Activated CD8-positive, alpha-beta T cell treated with anti-CD3 and anti-CD28 coated beads for 36 hours (primary cell): ENCODE results near the gene ARMC10. TPM values are rescaled to one million over a fixed set of nuclear protein-coding genes. Genes with fewer than 3 reads are reported as not detected.
"Not testable (repeated sequence)": the region's sequence is repeated elsewhere in the genome, so short reads cannot be mapped to it uniquely, and the experiment has no call there.

ENCODE experiments used
- ATAC-seq: fragments of 200-7000 bp; cut with Tn5 transposase; one replicate; pipeline ENCODE4 v1.10.0; 2021; ENCODE audit warnings: mild to moderate bottlenecking, moderate library complexity
- CTCF ChIA-PET: fragments of 350-600 bp; sonication (Branson Sonifier 250); formaldehyde crosslinking; loops from one replicate; lab custom pipeline; 2021; ENCODE audit warnings: antibody characterized with exemption; lab: Charles Lee
- POLR2A ChIA-PET: fragments of 350-600 bp; sonication (Branson Sonifier 250); formaldehyde crosslinking; loops from one replicate; lab custom pipeline; 2021; ENCODE audit warnings: antibody characterized with exemption; lab: Charles Lee
- DNase-seq: peaks from one replicate; pipeline ENCODE4 v3.0.0-alpha.2; 2020
- H3K27ac Mint-ChIP-seq: one replicate; pipeline ENCODE4 v1.8.0; 2021; ENCODE audit warnings: mild to moderate bottlenecking, mixed read lengths
- H3K27me3 Mint-ChIP-seq: one replicate; pipeline ENCODE4 v1.8.0; 2021; ENCODE audit warnings: mixed read lengths
- H3K36me3 Mint-ChIP-seq: one replicate; pipeline ENCODE4 v1.8.0; 2021; ENCODE audit warnings: low read depth, mixed read lengths
- H3K4me1 Mint-ChIP-seq: one replicate; pipeline ENCODE4 v1.8.0; 2021; ENCODE audit warnings: low read depth, mixed read lengths
- H3K4me3 Mint-ChIP-seq: one replicate; pipeline ENCODE4 v1.8.0; 2021; ENCODE audit warnings: mild to moderate bottlenecking, moderate library complexity, mixed read lengths
- H3K9me3 Mint-ChIP-seq: one replicate; pipeline ENCODE4 v1.8.0; 2021; ENCODE audit warnings: mixed read lengths
- CTCF ChIP-seq: fragments of 200-600 bp; IDR thresholded peaks from one replicate; pipeline ENCODE4 v1.8.0; 2022; ENCODE audit warnings: antibody characterized with exemption, mild to moderate bottlenecking
- intact Hi-C: fragments of 100-400 bp; cut with micrococcal nuclease; formaldehyde crosslinking; loops from one replicate; pipeline ENCODE4 v1.10.0; 2022
- total RNA-seq, 2 experiments: library from RNA; stranded (reverse); gene quantifications; one replicate each; pipeline ENCODE4 v1.2.3, GENCODE V29; 2021

Gene ARMC10
- total RNA-seq, 2 experiments from 2014 or later = 37.6 to 44.0 TPM

GRCh38 chr7:103100348-103100747, 25.4 kb downstream of the ARMC10 start:
- intact Hi-C loops = no loop called here
- Mint-ChIP-seq H3K4me1 (no peaks in the 10 kb centered on the region), H3K9me3 (no peaks in the 10 kb centered on the region), H3K27ac (no peak overlapping the region), H3K4me3 (no peak overlapping the region), H3K27me3 (no peaks in the 10 kb centered on the region), H3K36me3 (peaks cover 15% of the 10 kb centered on the region)
- POLR2A ChIA-PET = no interaction called here
- no peak for TF ChIP-seq CTCF
- ATAC-seq = no peak
- no peak for DNase-seq
- CTCF ChIA-PET = no interaction called here

GRCh38 chr7:103101543-103101942, 26.6 kb downstream of the ARMC10 start:
- no peak for ATAC-seq
- Mint-ChIP-seq H3K9me3 (no peaks in the 10 kb centered on the region), H3K4me1 (no peaks in the 10 kb centered on the region), H3K27me3 (no peaks in the 10 kb centered on the region), H3K4me3 (no peak overlapping the region), H3K36me3 (peaks cover 13% of the 10 kb centered on the region), H3K27ac (no peak overlapping the region)
- intact Hi-C loops = no loop called here
- TF ChIP-seq CTCF = no peak
- no peak for DNase-seq
- ChIA-PET POLR2A (no interaction called here), CTCF (no interaction called here)

GRCh38 chr7:103106005-103106702, 31.2 kb downstream of the ARMC10 start:
- no peak for DNase-seq
- Mint-ChIP-seq H3K4me1 (peaks cover 10% of the 10 kb centered on the region), H3K27ac (no peak overlapping the region), H3K9me3 (peaks cover 10% of the 10 kb centered on the region), H3K4me3 (no peak overlapping the region), H3K36me3 (peaks cover 35% of the 10 kb centered on the region), H3K27me3 (no peaks in the 10 kb centered on the region)
- CTCF ChIA-PET = no interaction called here
- no peak for ATAC-seq
- intact Hi-C loops = no loop called here
- POLR2A ChIA-PET = interaction anchor here (0.8 to 1.0 kb wide), 2 partner anchors 10 to 12 kb away, joined by 3 to 4 read pairs; no protein-coding TSS in a partner anchor
- TF ChIP-seq CTCF = no peak

- H3K9me3 Mint-ChIP-seq, ATAC-seq, intact Hi-C loops, H3K4me1 Mint-ChIP-seq, H3K27ac Mint-ChIP-seq, H3K4me3 Mint-ChIP-seq, DNase-seq, CTCF ChIA-PET, H3K27me3 Mint-ChIP-seq: not testable (repeated sequence)
- peaks cover 38% of the 10 kb centered on the region for H3K36me3 Mint-ChIP-seq
- POLR2A ChIA-PET = interaction anchor here (1.0 kb wide), 1 partner anchor 10 kb away, joined by 4 read pairs; no protein-coding TSS in a partner anchor
Observed at GRCh38 chr7:103106703-103107070, 31.7 kb downstream of the ARMC10 start.

GRCh38 chr7:103113164-103113563, 38.2 kb downstream of the ARMC10 start:
- Mint-ChIP-seq H3K9me3 (peaks cover 10% of the 10 kb centered on the region), H3K36me3 (peaks cover 51% of the 10 kb centered on the region), H3K4me3 (no peak overlapping the region), H3K27me3 (no peaks in the 10 kb centered on the region), H3K27ac (no peak overlapping the region), H3K4me1 (peaks cover 13% of the 10 kb centered on the region)
- ChIA-PET CTCF (no interaction called here), POLR2A (no interaction called here)
- no peak for TF ChIP-seq CTCF
- DNase-seq (no peak), ATAC-seq (no peak)
- intact Hi-C loops = no loop called here
